ENCODE data around the gene MYO1D.
"Not testable (repeated sequence)": the region's sequence is repeated elsewhere in the genome, so short reads cannot be mapped to it uniquely, and the experiment has no call there.

Gene MYO1D

DNA sequence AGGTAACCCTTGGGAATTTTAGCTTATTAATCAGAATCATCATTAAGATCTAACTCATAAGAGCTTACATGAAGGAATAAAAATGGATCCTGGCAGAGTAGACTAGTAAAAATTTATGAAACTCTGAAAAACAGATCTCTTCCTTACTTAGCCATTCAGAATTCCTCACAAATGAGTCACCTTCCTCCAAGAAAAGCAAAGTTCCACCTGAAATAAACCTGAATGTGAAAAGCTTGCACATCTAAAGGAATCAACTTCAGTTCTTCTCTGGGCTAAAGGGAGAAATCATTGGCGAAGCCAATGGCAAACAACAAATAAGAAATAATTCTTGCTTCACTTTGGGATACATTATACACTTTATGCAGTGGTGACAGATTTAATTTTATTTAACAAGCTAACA lies 22.7 kb downstream of the MYO1D start:
- DNase-seq = no peak

DNA sequence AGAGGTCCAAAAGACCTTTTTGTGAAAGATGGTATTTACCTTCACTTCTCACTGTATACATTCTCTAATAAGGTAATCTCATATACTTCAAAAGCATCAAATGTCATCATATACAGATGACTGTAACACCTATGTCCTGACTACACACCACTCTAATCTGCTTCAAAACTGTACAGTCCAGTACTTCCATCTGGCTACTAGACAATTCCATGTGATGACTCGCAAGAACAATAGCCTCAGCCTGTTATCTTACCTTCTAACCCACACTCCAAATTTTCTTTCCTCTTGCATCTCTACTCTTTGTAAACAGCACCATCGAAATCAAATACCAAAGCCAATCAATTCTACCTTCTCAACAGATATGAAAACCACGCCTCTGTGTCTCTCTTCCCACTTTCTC lies 24.1 kb downstream of the MYO1D start:
- DNase-seq = no peak

DNA sequence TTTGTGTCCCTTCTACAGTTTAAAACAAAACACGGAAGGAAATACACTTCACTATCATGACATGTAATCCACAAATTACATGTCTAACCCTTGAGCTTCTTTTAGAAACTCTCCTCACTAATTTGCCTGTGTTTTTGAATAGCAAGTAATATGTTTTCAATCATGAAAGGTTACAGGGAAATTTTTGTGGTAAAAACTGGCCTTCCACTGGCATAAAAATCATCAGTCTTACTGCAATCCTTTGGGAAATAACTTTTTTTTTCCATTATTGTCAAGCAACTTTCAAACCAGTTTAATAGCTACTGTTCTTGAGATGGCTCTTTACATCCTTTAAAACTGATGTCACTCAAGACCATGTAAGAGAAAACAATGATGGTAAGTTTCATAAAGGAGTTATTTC lies 27.0 kb downstream of the MYO1D start:
- no peak for DNase-seq

DNA sequence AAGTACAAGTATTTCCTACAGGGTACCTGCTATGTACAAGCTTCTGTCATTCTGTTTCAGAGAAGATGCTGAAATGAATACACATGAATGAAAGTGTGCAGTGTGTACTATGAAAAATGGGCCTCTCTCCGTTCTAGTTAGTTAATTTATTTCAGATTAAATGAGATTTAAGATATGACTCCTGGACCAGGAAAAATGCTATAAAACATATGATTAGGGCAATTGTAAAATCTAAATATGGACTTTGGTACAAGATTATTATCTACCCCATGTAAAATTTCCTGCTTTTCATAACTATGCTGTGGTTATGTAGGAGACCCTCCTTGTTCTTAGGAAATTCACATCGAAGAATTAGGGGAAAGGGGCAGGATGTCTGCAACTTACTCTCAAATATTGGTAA lies 28.9 kb downstream of the MYO1D start:
- DNase-seq = no peak

DNA sequence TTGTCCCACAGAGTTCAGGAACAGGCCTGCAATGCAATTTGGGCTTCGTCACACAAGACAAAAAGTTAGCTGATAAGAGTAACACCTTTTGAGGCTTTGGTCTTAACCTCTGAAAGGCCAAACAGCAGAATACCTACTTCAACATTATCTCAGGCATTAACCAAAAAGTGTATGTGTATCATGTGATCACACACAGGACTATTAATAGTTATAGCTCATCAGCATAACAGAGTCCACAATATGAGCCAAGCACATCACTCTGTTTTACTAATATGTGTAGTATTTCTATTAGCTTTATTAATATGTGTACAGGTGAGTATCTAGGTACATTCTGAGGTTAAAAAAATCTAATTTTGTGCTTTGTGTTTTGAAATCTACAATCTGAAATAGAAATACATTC lies 30.8 kb downstream of the MYO1D start:
- DNase-seq = no peak

DNA sequence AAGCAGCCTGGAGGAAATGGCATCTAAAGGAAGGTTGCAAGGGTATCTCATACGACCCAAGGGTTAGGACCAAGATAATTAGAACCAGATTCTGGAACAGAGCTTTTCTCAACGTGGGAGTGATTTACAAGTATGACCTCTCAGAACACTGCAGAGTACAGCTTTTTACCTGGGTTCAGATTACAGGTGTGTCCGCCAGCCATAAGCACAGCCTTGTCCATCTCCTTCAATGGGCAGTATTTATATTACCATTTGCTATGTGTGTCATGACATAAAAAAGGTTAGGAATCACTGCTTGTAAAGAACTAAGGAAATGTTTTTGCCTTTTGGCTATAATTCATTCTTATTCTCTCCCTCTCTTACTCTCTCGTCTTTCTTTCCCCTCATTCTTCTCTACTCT lies 36.7 kb downstream of the MYO1D start:
- no peak for DNase-seq

DNA sequence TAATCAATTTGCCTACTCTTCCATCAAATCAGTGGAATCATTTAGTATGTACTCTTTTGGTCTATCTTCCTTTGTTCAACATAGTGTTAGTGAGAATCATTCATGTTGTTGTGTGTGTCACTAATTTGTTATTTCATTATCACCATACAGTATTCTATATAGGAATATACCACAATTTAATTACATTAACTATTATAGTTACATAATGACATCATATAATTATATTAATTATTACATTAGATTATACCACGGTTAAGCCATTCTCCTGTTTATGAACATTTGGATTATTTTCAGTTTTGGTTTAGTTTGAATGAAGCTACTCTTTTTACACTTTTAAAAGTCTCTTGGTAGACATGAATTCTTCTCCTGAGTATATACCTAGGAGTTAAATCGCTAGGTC lies 40.4 kb downstream of the MYO1D start:
- no peak for DNase-seq

DNA sequence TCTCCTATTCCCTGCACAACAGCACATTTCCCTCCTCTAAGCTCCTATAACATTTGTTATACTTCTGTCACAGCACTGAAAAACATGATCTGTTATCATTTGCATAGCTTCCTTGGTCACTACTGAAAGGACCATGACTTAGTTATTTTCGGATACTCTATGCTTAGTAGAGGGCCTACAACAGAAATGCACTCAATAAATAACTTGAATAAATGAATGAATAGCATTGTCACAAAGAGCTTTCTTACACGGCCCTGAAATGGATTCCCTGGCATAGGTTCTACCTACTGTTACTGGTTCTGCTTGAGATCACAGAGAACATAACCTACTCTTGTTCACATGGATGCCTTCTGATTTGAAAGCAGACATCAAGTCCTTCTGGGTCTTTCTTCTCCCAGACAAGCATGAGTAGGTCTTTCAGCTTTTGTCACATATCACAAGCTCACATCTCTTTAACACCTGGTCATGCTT lies 41.6 kb downstream of the MYO1D start:
- DNase-seq = no peak

DNA sequence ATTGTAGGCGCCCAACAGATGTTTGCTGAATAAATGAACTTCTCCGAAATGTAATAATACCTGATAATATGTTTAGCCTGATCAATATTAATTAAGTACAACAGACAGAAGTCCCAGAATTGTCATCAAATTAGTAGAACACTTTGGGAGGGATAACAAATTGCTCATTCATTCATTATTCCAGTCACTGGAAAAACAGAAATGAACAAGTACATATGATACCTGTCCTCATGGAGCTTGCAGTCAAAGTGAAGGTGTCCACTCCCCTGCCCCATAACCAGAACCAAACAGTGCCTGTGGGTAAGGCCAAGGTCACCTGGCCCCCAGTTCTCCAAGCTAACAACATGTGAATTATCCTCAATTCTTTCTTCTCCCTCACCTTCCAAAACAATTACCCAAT lies 42.8 kb downstream of the MYO1D start:
- DNase-seq = no peak

DNA sequence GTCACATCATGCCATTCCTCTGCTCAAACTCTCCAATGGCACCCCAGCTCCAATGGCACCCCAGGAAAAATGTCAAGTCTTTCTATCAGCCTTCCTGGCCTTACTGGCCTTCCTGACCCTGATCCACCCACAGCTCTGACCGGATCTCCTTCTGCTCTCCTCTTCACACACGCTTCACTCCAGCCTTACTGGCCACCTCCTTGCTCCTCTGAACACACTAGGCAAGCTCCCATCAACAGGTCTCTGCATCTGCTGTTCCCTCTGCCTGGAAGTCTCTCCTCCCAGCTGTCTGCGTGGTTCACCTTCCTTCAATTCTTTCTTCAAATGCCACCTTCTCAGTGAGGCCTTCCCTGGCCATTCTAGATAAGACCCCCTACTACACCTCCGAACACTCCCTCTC lies 43.4 kb downstream of the MYO1D start:
- no peak for DNase-seq

DNA sequence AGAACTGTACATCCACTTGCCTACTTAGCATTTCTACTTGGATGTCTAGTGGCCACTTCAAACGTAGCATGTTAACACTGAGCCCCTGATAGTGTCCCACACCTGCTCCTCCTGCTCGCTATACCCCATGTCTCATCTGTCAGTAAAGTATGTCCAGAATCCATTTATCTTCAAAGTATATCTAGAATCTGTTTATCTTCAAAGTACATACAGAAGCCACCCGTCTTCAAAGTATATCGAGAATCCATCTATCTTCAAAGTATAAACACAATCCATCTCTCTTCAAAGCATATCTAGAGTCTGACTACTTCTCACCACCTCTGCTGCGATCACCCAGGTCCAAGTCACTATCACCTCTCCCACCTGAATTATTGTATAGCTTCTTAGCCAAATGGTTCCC lies 43.8 kb downstream of the MYO1D start:
- DNase-seq = no peak

DNA sequence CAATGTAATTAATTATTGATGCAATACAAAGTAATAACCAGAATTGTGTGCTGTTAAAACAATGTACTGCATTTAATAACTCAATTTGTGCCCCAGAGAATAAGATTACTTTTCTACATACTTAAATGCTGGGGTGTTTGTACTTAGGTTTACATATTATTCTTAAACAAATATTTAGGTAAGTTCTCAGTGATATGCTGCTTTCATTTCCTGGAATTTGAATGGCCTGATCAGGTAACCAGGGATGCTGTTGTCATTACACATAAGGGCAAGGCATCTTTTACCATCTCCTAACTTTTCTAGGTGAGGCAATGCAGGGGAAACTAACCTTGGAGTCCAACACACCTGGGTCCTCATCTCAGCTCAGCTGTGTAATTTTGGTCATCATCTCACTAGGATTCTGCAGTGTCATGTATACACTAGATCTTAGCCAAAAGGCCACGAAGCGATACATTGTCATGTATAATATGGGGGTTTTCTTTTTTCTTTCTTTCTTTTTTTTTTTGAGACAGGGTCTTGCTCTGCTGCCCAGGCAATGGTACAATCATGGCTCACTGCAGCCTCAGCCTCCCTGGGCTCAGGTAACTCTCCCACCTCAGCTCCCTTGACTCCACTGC lies 45.2 kb downstream of the MYO1D start:
- no peak for DNase-seq

DNA sequence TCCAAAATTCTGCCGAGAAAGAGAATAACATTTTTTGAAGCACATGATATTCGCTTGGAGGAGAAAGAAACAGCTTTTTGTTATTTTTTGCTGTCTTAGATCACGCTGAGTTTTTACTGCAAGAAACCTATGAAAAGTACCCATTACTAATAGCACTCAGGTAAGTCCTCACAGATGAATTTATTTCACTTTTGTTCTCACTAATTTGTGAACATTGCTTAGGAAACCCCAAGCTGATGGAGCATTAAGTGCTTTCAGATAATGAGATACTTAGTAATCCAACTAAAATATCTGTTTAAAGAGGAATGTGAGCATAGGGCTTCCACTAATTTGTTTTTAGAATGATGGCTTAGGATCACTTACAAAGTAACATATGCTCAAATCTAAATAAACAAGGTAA lies 45.7 kb downstream of the MYO1D start:
- no peak for DNase-seq

DNA sequence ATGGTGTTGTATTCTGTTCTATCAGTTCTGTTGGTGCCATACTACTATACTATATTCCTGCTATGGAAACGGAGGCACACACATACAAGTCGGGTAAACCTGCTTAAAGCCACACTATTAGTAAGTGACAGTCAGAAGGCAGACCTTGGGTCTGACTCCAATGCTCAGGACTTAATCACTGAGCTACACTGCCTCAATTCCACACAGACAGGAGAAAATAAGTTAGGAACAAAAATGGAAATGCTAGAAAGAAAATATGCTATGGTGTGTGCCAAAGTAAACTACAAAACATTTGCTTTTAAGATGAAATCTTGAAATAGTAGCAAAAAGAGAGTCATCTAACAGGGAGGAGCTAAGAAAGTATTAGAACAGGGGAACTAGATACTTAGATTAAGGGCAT lies 48.1 kb downstream of the MYO1D start:
- no peak for DNase-seq

DNA sequence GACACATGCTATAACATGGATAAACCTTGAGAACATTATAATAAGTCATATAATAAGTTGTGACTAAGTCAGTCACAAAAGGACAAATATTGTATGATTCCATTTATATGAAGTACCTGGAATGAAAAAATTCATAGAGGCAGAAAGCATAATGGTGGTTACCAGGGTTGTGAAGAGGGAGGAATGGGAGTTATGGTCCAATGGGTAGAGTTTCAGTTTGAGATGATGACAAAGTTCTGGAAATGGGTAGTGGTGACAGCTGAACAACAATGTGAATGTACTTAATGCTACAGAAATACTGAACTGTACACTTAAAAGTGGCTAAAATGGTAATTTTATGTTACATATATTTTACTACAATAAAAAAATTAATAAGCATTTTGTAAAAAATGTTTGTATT lies 49.7 kb downstream of the MYO1D start:
- no peak for DNase-seq

DNA sequence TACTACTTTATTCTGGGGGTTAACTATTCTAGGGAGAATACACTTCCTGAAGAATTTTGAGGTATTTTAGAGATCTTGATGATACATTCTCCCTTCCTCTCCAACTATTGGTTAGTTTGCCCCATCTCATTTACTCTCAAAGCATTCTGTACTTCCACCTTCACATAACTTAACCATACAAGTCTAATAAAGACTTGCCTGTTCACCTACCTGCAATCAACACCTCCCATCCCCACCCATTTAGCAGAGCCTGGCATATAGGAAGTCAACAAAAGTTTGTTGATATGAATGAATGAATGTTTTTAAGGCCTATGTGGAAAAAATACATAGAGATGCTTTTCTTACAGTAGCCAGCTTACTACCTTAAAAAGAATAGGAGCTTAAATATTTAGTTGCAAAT lies 50.8 kb downstream of the MYO1D start:
- DNase-seq = no peak

DNA sequence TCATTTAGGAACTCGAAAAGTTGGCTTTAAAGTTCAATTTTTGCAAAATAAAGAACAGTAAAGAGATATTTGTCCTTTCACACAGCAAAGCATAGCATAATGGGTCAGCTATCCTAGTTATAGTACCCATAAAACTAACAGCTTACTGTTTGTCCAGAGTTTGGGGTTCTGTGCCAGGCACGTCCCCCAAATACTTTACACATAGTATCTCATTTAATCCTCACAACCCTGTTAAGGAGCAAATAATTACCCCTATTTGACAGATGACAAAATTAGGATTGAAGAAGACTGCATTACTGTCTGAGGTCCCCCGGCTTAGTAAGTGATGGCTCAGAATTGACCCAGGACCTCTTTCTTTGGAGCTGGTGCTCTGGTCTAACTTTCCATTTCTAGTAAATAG lies 52.6 kb downstream of the MYO1D start:
- no peak for DNase-seq

DNA sequence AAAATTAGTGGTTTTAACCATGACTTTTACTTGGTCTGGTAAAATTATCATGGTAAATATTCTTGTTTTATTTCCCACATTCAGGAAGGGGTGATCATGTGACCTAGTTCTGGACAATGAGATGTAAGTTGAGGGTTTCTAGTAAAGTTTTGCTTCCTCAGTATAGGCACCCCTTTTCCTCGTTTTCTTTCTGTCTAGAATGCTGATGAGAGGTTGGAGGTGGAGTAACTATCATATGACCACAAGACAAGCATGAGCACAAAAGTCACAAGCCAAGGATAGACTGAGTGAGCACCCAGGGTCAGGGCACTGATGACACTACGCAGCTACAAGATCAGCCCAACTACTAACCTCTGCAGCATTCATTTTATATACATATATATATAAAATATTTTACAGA lies 53.9 kb downstream of the MYO1D start:
- DNase-seq = no peak

DNA sequence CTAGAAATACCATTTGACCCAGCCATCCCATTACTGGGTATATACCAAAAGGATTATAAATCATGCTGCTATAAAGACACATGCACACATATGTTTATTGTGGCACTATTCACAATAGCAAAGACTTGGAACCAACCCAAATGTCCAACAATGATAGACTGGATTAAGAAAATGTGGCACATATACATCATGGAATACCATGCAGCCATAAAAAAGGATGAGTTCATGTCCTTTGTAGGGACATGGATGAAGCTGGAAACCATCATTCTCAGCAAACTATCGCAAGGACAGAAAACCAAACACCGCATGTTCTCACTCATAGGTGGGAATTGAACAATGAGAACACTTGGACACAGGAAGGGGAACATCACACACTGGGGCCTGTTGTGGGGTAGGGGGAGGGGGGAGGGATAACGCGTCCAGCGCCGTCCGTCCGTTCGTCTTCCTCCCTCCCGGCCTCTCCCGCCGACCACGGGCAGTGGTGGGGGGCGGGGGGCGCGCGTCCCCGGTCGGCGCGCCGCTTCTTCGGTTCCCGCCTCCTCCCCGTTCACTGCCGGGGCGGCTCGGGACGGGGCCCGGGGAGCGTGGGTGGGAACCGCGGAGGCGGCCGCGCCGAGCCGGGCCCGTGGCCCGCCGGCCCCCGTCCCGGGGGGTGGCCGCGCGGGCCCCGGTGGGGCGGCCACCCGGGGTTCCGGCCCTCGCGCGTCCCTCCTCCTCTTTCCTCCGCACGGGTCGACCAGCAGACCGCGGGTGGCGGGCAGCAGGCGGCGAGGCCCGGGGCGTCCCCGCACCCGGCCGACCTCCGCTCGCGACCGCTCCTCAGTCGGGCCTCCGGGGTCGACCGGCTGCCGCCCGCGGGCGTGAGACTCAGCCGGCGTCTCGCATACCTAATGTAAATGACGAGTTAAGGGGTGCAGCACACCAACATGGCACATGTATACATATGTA lies 54.7 kb downstream of the MYO1D start:
- not testable (repeated sequence) for DNase-seq

DNA sequence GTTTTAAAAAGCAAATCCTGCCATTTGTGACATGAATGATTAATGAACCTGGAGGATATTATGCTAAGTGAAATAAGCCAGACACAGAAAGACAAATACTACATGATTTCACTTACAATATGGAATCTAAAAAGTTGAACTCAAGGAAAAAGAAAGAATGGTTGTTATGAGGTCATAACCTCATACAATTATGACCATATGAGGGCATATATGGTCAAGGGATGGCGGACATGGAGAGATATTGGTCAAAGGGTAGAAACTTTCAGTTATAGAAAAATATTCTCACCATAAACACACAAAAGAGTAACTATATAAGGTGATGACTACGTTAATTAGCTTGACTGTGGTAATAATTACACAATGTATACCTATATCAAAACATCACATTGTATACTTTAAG lies 56.5 kb downstream of the MYO1D start:
- DNase-seq = no peak

DNA sequence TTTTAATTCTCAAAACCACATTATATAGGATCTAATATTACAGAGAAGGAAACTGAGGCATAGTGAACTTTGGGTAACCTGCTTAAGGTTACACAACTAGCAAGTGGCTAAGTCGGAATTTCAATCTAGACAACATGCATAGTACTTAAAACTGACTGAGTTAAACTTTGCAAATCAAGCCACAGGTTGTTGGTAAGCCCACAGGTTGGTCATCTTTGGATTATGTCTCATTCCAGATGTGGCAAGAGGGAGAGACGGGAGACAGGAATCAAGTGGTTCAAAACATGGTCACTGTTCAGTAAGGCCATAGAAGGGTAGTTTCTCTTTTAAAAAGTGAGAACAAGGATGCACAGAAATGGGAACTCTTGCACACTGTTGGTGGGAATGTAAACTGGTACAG lies 57.1 kb downstream of the MYO1D start:
- no peak for DNase-seq

DNA sequence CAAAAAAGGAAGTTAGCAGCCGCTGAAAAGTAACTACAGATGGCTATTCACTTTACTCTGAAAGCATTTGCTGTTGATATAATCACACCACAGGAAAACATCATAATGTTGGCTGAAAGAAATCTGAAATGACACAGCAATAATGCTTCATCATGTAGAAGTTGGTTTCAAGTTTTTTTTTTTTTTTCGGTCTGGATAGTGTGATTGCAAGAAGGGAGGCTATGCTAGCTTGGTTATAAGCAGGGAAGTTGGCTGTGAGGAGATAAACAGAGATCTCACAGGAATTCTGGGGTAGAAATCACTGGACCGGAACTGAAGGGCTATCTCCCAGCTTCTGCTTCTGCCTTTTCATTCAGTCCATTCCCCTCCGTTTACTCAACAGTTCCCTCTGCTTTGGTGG lies 57.9 kb downstream of the MYO1D start:
- no peak for DNase-seq

DNA sequence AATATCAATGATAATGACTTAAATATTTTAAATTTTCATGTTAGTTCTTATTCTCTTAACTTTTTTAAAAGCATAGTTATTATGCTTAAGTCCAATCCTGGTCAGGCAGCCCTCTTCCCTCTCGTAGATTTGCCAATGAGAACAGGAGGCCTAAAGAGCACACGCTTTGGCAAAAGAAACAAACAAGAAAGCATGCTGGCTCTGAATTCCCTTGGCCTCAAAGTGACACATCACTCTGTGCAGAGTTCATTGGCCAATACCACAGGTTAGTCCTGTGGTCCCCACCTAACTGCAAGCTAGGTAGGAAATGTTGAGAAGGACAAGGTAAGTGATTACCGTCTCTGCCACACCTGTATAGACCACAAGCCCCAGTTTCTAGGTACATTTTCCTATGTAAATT lies 61.5 kb downstream of the MYO1D start:
- DNase-seq = no peak

DNA sequence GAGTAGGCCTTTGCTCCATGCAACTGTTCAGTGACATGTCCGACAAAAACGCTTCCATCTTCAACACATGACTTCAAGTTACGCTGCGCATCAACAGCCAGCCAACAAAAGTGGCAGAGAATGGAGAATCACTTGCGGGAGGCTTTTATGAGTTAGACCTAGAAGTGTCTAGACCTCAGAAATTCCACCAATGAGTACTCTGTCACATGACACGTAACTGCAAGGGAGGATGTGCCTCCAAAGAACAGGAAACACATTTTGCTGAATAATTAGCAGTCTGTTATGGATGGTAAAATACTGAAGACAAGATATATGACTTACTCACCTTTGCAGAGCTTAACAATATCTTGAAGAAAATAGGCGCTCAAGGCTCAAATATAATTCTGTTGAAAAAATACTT lies 62.1 kb downstream of the MYO1D start:
- DNase-seq = no peak

DNA sequence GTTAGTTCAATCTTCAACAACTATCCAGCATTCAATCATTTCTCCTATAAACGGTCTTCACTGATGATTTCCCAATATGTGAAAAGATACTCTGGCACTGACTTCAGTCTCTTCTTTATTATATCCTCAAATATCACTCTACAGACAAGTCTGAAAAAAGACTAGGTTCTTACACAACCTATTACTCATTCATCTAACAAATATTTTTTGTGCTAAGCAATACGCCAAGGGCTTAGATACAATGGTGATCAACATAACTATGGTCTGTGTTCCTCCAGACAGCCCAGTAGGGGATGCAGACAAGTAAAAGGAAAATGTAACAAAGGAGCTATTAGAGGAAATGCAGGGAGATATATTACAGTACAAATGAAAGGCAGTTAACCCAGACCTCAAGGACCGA lies 63.9 kb downstream of the MYO1D start:
- no peak for DNase-seq
